RWPE2 (cell line): ENCODE data around the gene UTP11.

Experiments
- ATAC-seq: fragments of 200-7000 bp; cut with Tn5 transposase; 3 replicates; pipeline ENCODE4 v1.9.1; 2021; ENCODE audit warnings: low read depth
- DNase-seq: peaks from one replicate; pipeline ENCODE4 v3.0.0-alpha.2; 2020; ENCODE audit warnings: low spot score
- H3K27ac ChIP-seq: fragments of 450-650 bp; 2 replicates; pipeline ENCODE4 v1.5.1; 2017; ENCODE audit warnings: mild to moderate bottlenecking; ENCODE audit not compliant: poor library complexity, severe bottlenecking
- H3K27me3 ChIP-seq: fragments of 250-450 bp; sonication (Bioruptor Pico); 2 replicates; pipeline ENCODE4 v1.5.1; 2021; ENCODE audit warnings: mild to moderate bottlenecking, moderate library complexity; ENCODE audit not compliant: insufficient read depth, poor library complexity, severe bottlenecking
- H3K36me3 ChIP-seq: fragments of 250-450 bp; sonication (Bioruptor Pico); 2 replicates; pipeline ENCODE4 v1.5.1; 2020; ENCODE audit warnings: low read depth, mild to moderate bottlenecking, moderate library complexity
- H3K4me1 ChIP-seq: fragments of 250-450 bp; sonication (Bioruptor Pico); 2 replicates; pipeline ENCODE4 v1.5.1; 2021; ENCODE audit warnings: mild to moderate bottlenecking, moderate library complexity; ENCODE audit not compliant: insufficient read depth, poor library complexity, severe bottlenecking
- H3K4me3 ChIP-seq: fragments of 250-450 bp; sonication (Bioruptor Pico); 2 replicates; pipeline ENCODE4 v1.5.1; 2021; ENCODE audit warnings: mild to moderate bottlenecking, moderate library complexity; ENCODE audit not compliant: severe bottlenecking
- H3K9me3 ChIP-seq: fragments of 250-450 bp; sonication (Bioruptor Pico); 2 replicates; pipeline ENCODE4 v1.5.1; 2021; ENCODE audit warnings: mild to moderate bottlenecking, moderate library complexity; ENCODE audit not compliant: severe bottlenecking
- CTCF ChIP-seq: fragments of 450-650 bp; IDR thresholded peaks from one replicate; pipeline ENCODE4 v1.5.1; 2017; ENCODE audit warnings: mild to moderate bottlenecking, moderate library complexity; ENCODE audit not compliant: poor library complexity, severe bottlenecking

UTP11 gene

DNA sequence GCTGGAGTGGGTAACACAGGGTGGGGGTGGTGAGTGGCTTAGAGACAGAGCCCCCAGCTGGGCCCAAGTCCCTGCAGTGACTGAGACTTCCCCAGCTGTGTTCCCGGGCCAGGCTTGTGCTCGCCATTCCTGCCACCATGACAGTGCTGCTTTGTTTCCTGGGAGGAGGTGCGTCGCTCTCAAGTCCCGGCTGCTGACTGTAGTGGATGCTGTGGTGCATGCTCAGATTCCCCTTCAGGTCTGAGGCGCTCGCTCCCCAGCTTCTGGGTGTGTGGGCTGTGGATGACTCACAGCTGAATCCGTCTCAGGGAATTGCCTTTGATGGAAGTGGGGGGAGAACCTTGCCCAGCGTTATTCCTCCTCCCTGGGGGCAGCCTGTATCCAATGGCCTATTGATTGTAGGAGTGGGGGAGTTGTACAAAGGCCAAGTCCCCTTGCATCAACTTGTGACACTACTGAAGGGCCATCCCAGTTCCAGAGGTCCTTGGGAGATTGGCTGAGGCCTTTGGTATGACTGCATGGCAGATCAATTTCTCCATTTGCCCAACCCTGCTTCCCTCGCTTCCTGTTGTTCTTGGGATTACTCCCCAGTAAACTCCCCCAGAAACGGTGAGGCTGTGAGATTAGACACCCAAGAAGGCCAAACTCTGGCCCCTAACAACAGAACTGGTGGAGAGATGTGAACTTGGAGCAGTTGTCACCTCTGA is 51.8 kb downstream of the UTP11 start:
- Histone ChIP-seq H3K4me1 (peaks cover 3% of the 10 kb centered on the region), H3K9me3 (no peaks in the 10 kb centered on the region), H3K36me3 (no peaks in the 10 kb centered on the region), H3K27ac (no peak overlapping the region), H3K4me3 (no peak overlapping the region), H3K27me3 (no peaks in the 10 kb centered on the region)
- DNase-seq = no peak
- TF ChIP-seq CTCF = peak; percentile 8
- peak; percentile 90 for ATAC-seq

GRCh38 chr1:38068220-38068979 is 55.9 kb downstream of the UTP11 start:
- Histone ChIP-seq H3K27ac (no peak overlapping the region), H3K36me3 (no peaks in the 10 kb centered on the region), H3K9me3 (no peaks in the 10 kb centered on the region), H3K27me3 (no peaks in the 10 kb centered on the region), H3K4me1 (peaks cover 3% of the 10 kb centered on the region), H3K4me3 (no peak overlapping the region)
- TF ChIP-seq CTCF = no peak
- ATAC-seq (no peak), DNase-seq (no peak)

GRCh38 chr1:38068980-38069340 is 56.4 kb downstream of the UTP11 start:
- no peak overlapping the region for H3K4me3 ChIP-seq
- peaks cover 3% of the 10 kb centered on the region for H3K4me1 ChIP-seq
- no peak overlapping the region for H3K27ac ChIP-seq
- no peaks in the 10 kb centered on the region for H3K9me3 ChIP-seq
- H3K27me3 ChIP-seq = no peaks in the 10 kb centered on the region
- TF ChIP-seq CTCF = no peak
- ATAC-seq (no peak), DNase-seq (no peak)
- H3K36me3 ChIP-seq = no peaks in the 10 kb centered on the region

DNA sequence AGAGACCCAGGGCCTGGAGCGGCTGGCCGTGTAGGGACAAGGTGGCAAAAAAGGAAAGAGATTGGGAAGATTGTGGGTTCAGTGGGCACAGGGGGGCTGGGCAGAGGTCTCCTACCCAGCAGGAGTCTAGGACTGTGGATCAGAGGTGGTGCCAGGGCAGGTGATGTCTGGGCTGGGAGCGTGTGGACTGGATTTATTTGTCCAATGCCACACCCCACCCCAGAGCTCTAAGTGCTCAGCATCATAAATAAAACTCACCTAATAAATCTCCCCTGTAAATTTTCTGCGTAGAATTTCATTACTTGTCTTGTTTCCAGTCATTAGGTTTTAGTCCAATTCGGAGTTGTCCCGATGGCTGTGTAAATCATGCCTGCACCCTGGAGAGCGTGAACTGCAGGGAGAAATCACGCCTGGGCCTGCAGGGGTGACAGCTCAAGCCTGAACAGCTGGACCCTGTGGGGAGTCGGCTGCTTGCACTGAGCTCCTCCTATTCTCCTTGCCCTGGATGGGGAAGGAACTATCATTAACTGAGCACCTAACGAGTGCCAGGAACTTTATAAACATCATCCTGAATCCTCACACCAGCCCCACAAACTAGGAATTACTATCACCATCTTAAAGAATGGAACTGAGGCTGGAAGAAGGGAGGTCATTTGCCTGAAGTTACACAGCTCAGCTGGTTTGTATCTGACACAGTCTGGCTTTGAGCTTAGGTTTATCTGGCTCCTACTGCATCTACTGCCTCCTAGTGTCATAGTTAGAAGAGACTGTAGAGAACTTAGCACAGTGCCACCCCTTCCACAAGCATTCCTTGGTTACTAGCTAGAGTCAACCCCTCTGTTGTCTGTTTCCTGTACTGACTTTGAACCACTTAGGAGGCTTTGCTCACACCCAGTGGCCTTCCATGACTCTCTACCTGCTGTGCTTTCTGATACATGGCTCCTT is 59.0 kb downstream of the UTP11 start:
- no peaks in the 10 kb centered on the region for H3K4me1 ChIP-seq
- no peaks in the 10 kb centered on the region for H3K36me3 ChIP-seq
- H3K9me3 ChIP-seq = no peaks in the 10 kb centered on the region
- ATAC-seq (peak; percentile 64), DNase-seq (no peak)
- no peak overlapping the region for H3K4me3 ChIP-seq
- no peak overlapping the region for H3K27ac ChIP-seq
- H3K27me3 ChIP-seq = no peaks in the 10 kb centered on the region
- TF ChIP-seq CTCF = peak; percentile 21
